Astrocyte of the spinal cord (primary cell): ENCODE results near the gene PRDM5.

ENCODE experiments used
- DNase-seq: peaks from one replicate; pipeline ENCODE4 v3.0.0; 2011; ENCODE audit warnings: low read depth, low spot score
- H3K4me3 ChIP-seq: 2 replicates; pipeline ENCODE4 v1.5.1; 2011; ENCODE audit warnings: low read depth, mild to moderate bottlenecking, low read length, moderate library complexity
- in situ Hi-C: cut with HindIII; loops from 2 replicates; pipeline ENCODE4 v1.10.0; 2017; ENCODE audit warnings: low sequenced_read_pairs
- TF ChIP-seq, protein P1 (sequence below): IDR thresholded peaks from 2 replicates; pipeline ENCODE4 v1.5.1; 2012; ENCODE audit warnings: low read depth, mild to moderate bottlenecking, low read length, inconsistent platforms

Gene PRDM5

GRCh38 chr4:120704538-120704937 is 218.0 kb downstream of the PRDM5 start:
- no peak overlapping the region for H3K4me3 ChIP-seq
- in situ Hi-C loops = no loop called here
- DNase-seq = no peak
- TF ChIP-seq, protein P1, sequence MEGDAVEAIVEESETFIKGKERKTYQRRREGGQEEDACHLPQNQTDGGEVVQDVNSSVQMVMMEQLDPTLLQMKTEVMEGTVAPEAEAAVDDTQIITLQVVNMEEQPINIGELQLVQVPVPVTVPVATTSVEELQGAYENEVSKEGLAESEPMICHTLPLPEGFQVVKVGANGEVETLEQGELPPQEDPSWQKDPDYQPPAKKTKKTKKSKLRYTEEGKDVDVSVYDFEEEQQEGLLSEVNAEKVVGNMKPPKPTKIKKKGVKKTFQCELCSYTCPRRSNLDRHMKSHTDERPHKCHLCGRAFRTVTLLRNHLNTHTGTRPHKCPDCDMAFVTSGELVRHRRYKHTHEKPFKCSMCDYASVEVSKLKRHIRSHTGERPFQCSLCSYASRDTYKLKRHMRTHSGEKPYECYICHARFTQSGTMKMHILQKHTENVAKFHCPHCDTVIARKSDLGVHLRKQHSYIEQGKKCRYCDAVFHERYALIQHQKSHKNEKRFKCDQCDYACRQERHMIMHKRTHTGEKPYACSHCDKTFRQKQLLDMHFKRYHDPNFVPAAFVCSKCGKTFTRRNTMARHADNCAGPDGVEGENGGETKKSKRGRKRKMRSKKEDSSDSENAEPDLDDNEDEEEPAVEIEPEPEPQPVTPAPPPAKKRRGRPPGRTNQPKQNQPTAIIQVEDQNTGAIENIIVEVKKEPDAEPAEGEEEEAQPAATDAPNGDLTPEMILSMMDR = no peak

DNA sequence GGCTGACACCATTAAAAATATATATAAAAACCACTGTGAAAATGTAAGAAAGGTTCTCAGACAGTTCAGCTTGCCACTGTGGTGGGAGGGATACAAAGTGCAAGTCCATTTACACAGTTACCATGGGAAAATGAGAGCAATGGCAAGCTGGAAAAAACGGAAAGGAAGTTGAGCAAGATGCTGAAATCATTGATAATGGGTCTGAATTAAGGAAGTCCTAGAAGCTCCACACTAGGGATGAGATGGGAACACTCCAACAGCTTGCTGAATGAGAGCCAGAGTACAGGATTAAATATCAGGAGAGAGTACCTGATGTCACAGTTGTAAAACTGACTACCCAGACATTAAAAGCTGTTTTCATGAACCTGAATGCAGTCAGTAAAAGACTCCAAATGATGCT is 218.6 kb downstream of the PRDM5 start:
- in situ Hi-C loops = no loop called here
- DNase-seq = no peak
- TF ChIP-seq, protein P1 = no peak
- no peak overlapping the region for H3K4me3 ChIP-seq

GRCh38 chr4:120699354-120699753 is 223.2 kb downstream of the PRDM5 start:
- in situ Hi-C loops = no loop called here
- no peak for DNase-seq
- TF ChIP-seq, protein P1 = no peak
- no peak overlapping the region for H3K4me3 ChIP-seq

- TF ChIP-seq, protein P1 = no peak
- H3K4me3 ChIP-seq = no peak overlapping the region
- DNase-seq = peak; percentile 74
- in situ Hi-C loops = no loop called here
Observed at GRCh38 chr4:120694973-120695372, 227.6 kb downstream of the PRDM5 start.

- in situ Hi-C loops = no loop called here
- DNase-seq = no peak
- TF ChIP-seq, protein P1 = no peak
- no peak overlapping the region for H3K4me3 ChIP-seq
Observed at GRCh38 chr4:120693816-120694215, 228.7 kb downstream of the PRDM5 start.

DNA sequence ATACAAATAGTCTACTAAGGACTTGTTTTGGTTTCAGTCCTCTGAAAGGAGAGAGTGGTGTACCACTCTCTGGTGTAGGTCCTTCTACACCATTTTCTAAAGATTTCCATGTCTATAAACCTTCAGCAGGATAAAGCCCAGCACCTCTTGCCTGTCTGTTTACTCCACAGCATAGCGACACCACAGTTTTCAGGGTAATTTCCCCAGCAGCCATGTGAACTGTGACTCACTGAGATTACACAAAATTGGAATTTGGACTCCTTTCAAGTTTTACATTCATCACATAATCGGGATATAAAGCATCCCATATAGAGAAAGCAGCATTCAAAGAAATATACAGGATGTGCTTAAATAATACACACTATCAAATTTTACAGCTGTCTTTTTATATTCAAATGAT is 229.6 kb downstream of the PRDM5 start:
- in situ Hi-C loops = no loop called here
- no peak overlapping the region for H3K4me3 ChIP-seq
- DNase-seq = peak; percentile 87
- TF ChIP-seq, protein P1 = no peak

DNA sequence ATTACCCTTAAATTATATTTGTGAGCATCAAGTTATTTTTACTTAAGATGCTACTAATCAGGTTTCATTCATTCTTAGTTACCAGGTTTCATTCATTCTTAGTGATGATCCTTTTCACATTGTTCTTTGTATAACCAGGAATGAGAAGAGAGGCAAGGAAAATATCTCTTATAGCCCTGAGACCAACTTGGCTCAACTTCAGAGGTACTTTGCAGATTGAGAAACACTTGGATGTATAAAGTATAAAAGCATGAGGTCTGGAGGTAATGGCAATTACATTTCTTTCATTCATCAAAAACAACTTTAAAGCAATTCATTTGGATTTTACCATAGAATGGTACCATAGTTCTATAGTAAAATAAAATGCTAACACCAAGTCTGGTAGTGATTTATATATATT is 231.0 kb downstream of the PRDM5 start:
- in situ Hi-C loops = no loop called here
- DNase-seq = no peak
- TF ChIP-seq, protein P1 = no peak
- no peak overlapping the region for H3K4me3 ChIP-seq
